T-cell (primary cell): ENCODE measurements around the gene IGDCC3. TPM values are rescaled to one million over a fixed set of nuclear protein-coding genes. Genes with fewer than 3 reads are reported as not detected.

Source experiments
- ATAC-seq, 4 experiments: fragments of 200-7000 bp in 3 of 4; fragments of 150-1000 bp in 1 of 4; cut with Tn5 transposase; replicated peaks in 1 of 4; 1 replicate in 3 of 4; 2 replicates in 1 of 4; pipeline ENCODE4 v1.10.0; 2021; ENCODE audit warnings: moderate library complexity in 3 of 4, mild to moderate bottlenecking in 2 of 4, moderate number of reproducible peaks in 1 of 4
- CTCF ChIA-PET, 2 donors: fragments of 300-600 bp; sonication (Branson Sonifier 250); formaldehyde crosslinking; loops; one replicate each; lab custom pipeline; 2022; ENCODE audit warnings: antibody characterized with exemption in 2 of 2; lab: Charles Lee
- POLR2A ChIA-PET, 2 donors: fragments of 300-600 bp; sonication (Branson Sonifier 250); formaldehyde crosslinking; loops; one replicate each; lab custom pipeline; 2022; ENCODE audit warnings: antibody characterized with exemption in 2 of 2; lab: Charles Lee
- DNase-seq, 35 experiments: peaks; one replicate each; pipeline versions ENCODE4 v3.0.0 to v3.0.0-alpha.2; 2013 to 2023
- H3K27ac ChIP-seq: one replicate; pipeline ENCODE4 v1.5.1; 2013; ENCODE audit warnings: low read length
- H3K27me3 ChIP-seq, 2 experiments: replicated peaks in 1 of 2; 1 replicate in 1 of 2; 2 replicates in 1 of 2; pipeline versions ENCODE4 v1.6.1 to v1.7.0; 2013; ENCODE audit warnings: low read length in 1 of 2, mixed read lengths in 1 of 2; ENCODE audit not compliant: control insufficient read depth in 2 of 2, insufficient read depth in 2 of 2; ENCODE audit errors: extremely low read depth in 1 of 2
- H3K36me3 ChIP-seq, 2 donors: 1 replicate in 1 of 2; 2 replicates in 1 of 2; pipeline versions ENCODE4 v1.6.1 to v1.7.0; 2013; ENCODE audit warnings: low read length in 1 of 2; ENCODE audit not compliant: control insufficient read depth in 2 of 2, insufficient read depth in 1 of 2; ENCODE audit errors: extremely low read depth in 1 of 2
- H3K4me1 ChIP-seq, 2 experiments: 1 replicate in 1 of 2; 2 replicates in 1 of 2; pipeline versions ENCODE4 v1.6.1 to v1.7.0; 2013; ENCODE audit warnings: low read length in 2 of 2, mixed read lengths in 1 of 2; ENCODE audit not compliant: insufficient read depth in 2 of 2, control insufficient read depth in 1 of 2; ENCODE audit errors: extremely low read depth in 1 of 2
- H3K4me3 ChIP-seq, 2 donors: 1 replicate in 1 of 2; 2 replicates in 1 of 2; pipeline versions ENCODE4 v1.5.1 to v1.7.0; 2013; ENCODE audit warnings: mild to moderate bottlenecking in 2 of 2, low read length in 1 of 2, moderate library complexity in 1 of 2; ENCODE audit not compliant: control insufficient read depth in 1 of 2; ENCODE audit errors: extremely low read depth in 1 of 2
- H3K9me3 ChIP-seq: 2 replicates; pipeline ENCODE4 v1.7.0; 2013
- H3K27ac Mint-ChIP-seq, 2 donors: one replicate each; pipeline ENCODE4 v1.8.0; 2020 to 2021; ENCODE audit warnings: mild to moderate bottlenecking in 2 of 2, mixed read lengths in 2 of 2
- H3K27me3 Mint-ChIP-seq, 2 donors: one replicate each; pipeline ENCODE4 v1.8.0; 2021 to 2022; ENCODE audit warnings: mixed read lengths in 2 of 2
- H3K36me3 Mint-ChIP-seq: one replicate; pipeline ENCODE4 v1.8.0; 2021; ENCODE audit warnings: mixed read lengths
- H3K4me1 Mint-ChIP-seq, 3 donors: one replicate each; pipeline ENCODE4 v1.8.0; 2020 to 2022; ENCODE audit warnings: mixed read lengths in 3 of 3, mild to moderate bottlenecking in 1 of 3
- H3K4me3 Mint-ChIP-seq, 3 donors: one replicate each; pipeline ENCODE4 v1.8.0; 2020 to 2022; ENCODE audit warnings: mild to moderate bottlenecking in 3 of 3, mixed read lengths in 3 of 3, moderate library complexity in 3 of 3
- H3K9me3 Mint-ChIP-seq, 3 donors: one replicate each; pipeline ENCODE4 v1.8.0; 2020 to 2022; ENCODE audit warnings: mixed read lengths in 3 of 3
- WGBS: methylation state at CpG from one replicate; pipeline ENCODE4 v1.1.5; 2013; ENCODE audit warnings: missing lambda C conversion rate; ENCODE audit not compliant: insufficient coverage; 5-methylcytosine and 5-hydroxymethylcytosine counted together
- total RNA-seq, 35 experiments: library from RNA in 6 of 35; stranded (reverse) in 6 of 35; fragments of 120-200 nt in 1 of 35; gene quantifications; one replicate each; pipeline versions ENCODE4 v1.2.1 to v1.2.4 and lab custom pipeline; 2013 to 2026

Gene IGDCC3
- total RNA-seq (under 1 TPM in 1 of 5 donors, not detected in 4; 0.06 TPM), total RNA-seq (lab: John Stamatoyannopoulos, UW) (0 to 0.07 (median 0) reads per million in 29 experiments)
- total RNA-seq (2013): not detected

DNA sequence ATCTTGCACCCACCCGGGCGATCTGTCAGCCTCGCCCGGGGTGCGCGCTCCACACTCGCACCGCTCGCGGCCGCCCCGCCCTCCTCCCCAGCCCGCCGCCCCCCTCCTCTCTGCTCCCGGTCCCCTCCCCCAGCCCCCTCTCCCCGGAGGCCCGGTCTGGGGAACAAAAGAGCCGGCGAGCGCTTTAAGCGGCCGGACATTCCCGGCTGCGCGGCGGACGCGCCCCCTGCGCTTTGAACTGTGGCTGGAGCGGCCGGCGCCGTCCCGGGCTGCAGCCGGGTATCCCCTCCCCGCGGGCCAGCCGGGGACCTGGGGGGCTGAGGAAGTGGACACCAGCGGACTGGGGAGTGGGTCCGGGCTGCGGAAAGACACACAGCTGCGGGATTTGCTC is at the start of gene IGDCC3:
Gene IGDCC3, minus strand, starts transcription at position 27 of the 391 bp plus-strand sequence. CDS start 214 bp downstream, outside the sequence.
- Mint-ChIP-seq H3K4me1 (peaks cover 18 to 19% (median 18%) of the 10 kb centered on the region in 3 donors), H3K4me3 (peak within 1 kb of the TSS; percentile 67 to 81 (median 69)), H3K36me3 (no peaks in the 10 kb centered on the region), H3K27me3 (peaks cover 61 to 62% of the 10 kb centered on the region in 2 donors), H3K9me3 (no peaks in the 10 kb centered on the region), H3K27ac (peak within 1 kb of the TSS in 1 of 2 donors; percentile 8)
- POLR2A ChIA-PET: no interaction called here
- H3K4me3 ChIP-seq: peak within 1 kb of the TSS; percentile 30 to 56
- ATAC-seq (no peak), DNase-seq (no peak)
- peaks cover 0 to 10% of the 10 kb centered on the region in 2 experiments for H3K4me1 ChIP-seq
- no peak within 1 kb of the TSS for H3K27ac ChIP-seq
- no peaks in the 10 kb centered on the region for H3K36me3 ChIP-seq
- H3K9me3 ChIP-seq: no peaks in the 10 kb centered on the region
- 6% methylated on average over 19 of the region's 42 CpGs for WGBS
- peaks cover 28 to 69% of the 10 kb centered on the region in 2 experiments for H3K27me3 ChIP-seq
- CTCF ChIA-PET: no interaction called here

DNA sequence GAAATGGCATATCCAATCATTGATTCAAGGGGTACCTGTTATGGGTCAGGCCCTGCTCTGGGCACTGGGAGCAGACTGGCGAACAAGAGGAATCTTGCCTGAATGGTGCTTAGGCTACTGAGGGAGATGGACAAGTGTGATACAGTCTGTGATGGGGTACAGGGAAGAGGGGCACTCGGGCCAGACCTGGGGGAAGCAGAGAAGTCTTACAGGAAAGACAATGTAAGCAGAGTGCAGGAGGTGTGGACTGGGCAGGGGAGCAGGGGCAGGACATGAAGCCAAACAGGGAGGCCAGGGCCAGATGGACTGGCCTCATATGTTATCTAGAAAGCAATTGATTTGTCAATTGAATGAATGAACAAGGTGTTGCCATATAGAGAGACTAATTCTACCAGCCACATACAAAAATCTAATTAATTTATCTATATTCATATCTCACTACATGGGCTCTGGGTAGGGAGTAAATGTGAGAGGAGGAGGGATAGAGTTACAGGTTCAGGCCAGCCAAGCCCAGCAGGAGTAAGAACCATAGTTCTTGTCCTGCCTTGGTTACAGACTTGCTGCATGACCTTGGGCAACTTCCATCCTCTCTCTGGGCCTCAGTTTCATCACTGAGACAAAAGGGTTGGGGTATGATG is 48.5 kb upstream of the IGDCC3 start:
- ATAC-seq (no peak), DNase-seq (no peak)
- Mint-ChIP-seq H3K27ac (no peak overlapping the region), H3K4me1 (peaks cover 12 to 18% (median 13%) of the 10 kb centered on the region in 3 donors), H3K27me3 (peaks cover 38 to 42% of the 10 kb centered on the region in 2 donors), H3K4me3 (no peak overlapping the region), H3K36me3 (no peaks in the 10 kb centered on the region), H3K9me3 (no peaks in the 10 kb centered on the region)
- no peaks in the 10 kb centered on the region for H3K36me3 ChIP-seq
- no peak overlapping the region for H3K4me3 ChIP-seq
- H3K27me3 ChIP-seq: peaks cover 0 to 40% of the 10 kb centered on the region in 2 experiments
- H3K27ac ChIP-seq: no peak overlapping the region
- H3K9me3 ChIP-seq: no peaks in the 10 kb centered on the region
- WGBS: 76% methylated on average over 2 of the region's 2 CpGs
- peaks cover 0 to 14% of the 10 kb centered on the region in 2 experiments for H3K4me1 ChIP-seq
- ChIA-PET POLR2A (no interaction called here), CTCF (no interaction called here)

DNA sequence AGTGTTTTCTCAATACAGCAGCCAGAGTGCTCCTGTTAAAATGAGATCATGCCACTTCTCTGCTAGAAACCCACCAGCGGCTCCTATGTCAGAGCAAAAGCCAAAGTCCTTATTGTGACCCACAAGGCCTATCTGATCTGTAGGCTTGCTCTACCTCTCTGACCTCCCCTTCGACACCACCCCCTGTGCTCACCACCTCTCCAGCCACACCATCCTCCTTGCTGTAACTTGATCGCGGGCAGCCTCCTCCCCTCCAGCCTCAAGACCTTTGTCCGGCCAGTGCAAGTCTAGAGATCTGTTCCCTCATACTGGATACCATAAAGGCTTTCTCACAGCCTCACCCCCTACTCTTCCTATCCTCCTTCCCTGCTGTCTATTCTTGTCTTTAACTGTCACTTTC is 46.9 kb upstream of the IGDCC3 start:
- Mint-ChIP-seq H3K4me1 (peaks cover 13 to 23% (median 15%) of the 10 kb centered on the region in 3 donors), H3K27ac (no peak overlapping the region), H3K9me3 (no peaks in the 10 kb centered on the region), H3K27me3 (peaks cover 53% of the 10 kb centered on the region in 2 donors), H3K36me3 (no peaks in the 10 kb centered on the region), H3K4me3 (peak overlapping the region in 1 of 3 donors; percentile 93)
- ChIA-PET CTCF (no interaction called here), POLR2A (no interaction called here)
- Histone ChIP-seq H3K9me3 (no peaks in the 10 kb centered on the region), H3K27me3 (peaks cover 7 to 56% of the 10 kb centered on the region in 2 experiments), H3K27ac (no peak overlapping the region), H3K36me3 (no peaks in the 10 kb centered on the region), H3K4me3 (no peak overlapping the region), H3K4me1 (peaks cover 0 to 22% of the 10 kb centered on the region in 2 experiments)
- 93% methylated on average over 5 of the region's 5 CpGs for WGBS
- no peak for DNase-seq
- ATAC-seq: no peak

DNA sequence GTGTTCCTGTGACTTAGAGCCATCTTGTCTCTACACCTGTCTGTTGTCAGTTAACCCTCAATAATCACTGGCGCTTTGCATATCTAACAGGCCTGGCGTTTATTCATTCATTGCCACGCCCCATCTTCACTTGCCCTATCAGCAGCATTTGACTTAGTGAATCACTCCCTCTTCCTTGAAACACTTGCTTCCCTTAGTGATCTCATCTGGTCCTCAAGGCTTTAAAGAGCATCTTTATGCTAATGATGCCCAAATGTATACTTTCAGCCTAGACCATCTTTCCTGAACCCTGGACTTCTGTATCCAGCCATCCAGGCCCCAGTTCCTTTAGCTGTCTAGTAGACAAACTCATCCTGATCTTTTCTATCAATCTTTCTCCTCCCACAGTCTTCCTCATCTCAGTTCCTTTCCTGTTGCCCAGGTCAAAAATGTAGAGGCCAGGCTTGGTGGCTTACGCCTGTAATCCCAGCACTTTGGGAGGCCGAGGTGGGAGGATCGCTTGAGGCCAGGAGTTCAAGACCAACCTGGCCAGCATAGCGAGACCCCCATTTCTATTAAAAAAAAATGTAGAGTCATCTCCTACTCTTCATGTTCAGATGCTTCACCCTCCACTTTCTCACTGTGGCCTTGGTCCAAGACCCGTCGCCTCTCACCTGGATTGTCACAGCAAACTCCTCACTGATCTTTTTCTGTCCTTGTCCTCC is 46.3 kb upstream of the IGDCC3 start:
- no peaks in the 10 kb centered on the region for H3K36me3 Mint-ChIP-seq
- Histone ChIP-seq H3K36me3 (no peaks in the 10 kb centered on the region), H3K4me3 (no peak overlapping the region), H3K27me3 (peaks cover 7 to 61% of the 10 kb centered on the region in 2 experiments), H3K4me1 (peaks cover 0 to 22% of the 10 kb centered on the region in 2 experiments), H3K27ac (no peak overlapping the region), H3K9me3 (no peaks in the 10 kb centered on the region)
- H3K4me3 Mint-ChIP-seq: peak overlapping the region; percentile 26 to 93 (median 42)
- POLR2A ChIA-PET: no interaction called here
- H3K9me3 Mint-ChIP-seq: no peaks in the 10 kb centered on the region
- H3K27me3 Mint-ChIP-seq: peaks cover 57% of the 10 kb centered on the region in 2 donors
- peaks cover 13 to 23% (median 15%) of the 10 kb centered on the region in 3 donors for H3K4me1 Mint-ChIP-seq
- H3K27ac Mint-ChIP-seq: no peak overlapping the region
- ATAC-seq (no peak), DNase-seq (no peak)
- CTCF ChIA-PET: no interaction called here
- 91% methylated on average over 9 of the region's 9 CpGs for WGBS

DNA sequence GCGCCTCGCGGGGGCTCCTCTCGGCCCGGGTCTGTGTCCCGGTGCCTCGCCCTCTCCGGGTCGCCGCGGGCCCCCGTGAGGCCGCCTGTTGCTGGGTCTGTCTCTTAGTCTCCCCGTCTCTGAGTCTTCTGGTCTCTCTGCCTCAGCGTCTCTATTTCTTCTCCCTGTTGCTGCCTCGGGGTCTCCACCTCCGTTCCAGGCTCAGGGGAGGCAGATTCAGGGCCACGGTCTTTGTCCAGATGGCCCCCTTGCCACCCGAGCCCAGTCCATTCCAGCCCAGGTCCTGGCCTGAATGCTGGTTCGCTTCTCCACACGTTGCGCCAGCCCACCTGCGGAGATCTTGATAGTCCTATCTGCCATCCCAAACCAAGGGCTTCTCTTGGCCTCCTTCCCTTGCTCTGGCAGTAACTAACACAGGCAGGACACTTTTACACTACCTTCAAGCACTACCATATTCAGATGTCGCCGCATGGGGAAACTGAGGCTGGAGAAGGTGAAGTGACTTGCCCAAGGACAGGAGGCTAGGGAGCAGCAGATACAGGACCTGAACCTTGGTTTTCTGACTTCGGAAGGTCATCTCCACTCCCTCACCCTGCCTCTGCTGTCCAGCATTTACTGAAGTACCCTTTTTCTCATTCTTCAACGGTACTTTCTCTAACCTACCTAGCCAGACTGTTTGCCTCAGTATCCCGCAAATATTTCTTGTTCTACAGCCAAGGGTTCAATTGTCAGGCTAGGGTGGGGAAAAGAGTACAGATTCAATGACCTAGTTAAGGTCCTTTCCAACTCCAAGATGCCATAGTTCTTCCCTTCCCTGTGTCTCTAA is 45.6 kb upstream of the IGDCC3 start:
- Histone ChIP-seq H3K27ac (no peak overlapping the region), H3K9me3 (no peaks in the 10 kb centered on the region), H3K36me3 (no peaks in the 10 kb centered on the region), H3K4me3 (no peak overlapping the region), H3K27me3 (peaks cover 8 to 69% of the 10 kb centered on the region in 2 experiments), H3K4me1 (peaks cover 0 to 22% of the 10 kb centered on the region in 2 experiments)
- Mint-ChIP-seq H3K4me1 (peaks cover 13 to 23% (median 15%) of the 10 kb centered on the region in 3 donors), H3K36me3 (no peaks in the 10 kb centered on the region), H3K9me3 (no peaks in the 10 kb centered on the region), H3K4me3 (peak overlapping the region; percentile 79 to 93 (median 80)), H3K27ac (peak overlapping the region in 1 of 2 donors; percentile 14), H3K27me3 (peaks cover 62 to 65% of the 10 kb centered on the region in 2 donors)
- 28% methylated on average over 26 of the region's 28 CpGs for WGBS
- no peak for DNase-seq
- ATAC-seq: no peak
- ChIA-PET CTCF (no interaction called here), POLR2A (no interaction called here)
